ENCODE results near the gene HOXA2.

Gene HOXA2

DNA sequence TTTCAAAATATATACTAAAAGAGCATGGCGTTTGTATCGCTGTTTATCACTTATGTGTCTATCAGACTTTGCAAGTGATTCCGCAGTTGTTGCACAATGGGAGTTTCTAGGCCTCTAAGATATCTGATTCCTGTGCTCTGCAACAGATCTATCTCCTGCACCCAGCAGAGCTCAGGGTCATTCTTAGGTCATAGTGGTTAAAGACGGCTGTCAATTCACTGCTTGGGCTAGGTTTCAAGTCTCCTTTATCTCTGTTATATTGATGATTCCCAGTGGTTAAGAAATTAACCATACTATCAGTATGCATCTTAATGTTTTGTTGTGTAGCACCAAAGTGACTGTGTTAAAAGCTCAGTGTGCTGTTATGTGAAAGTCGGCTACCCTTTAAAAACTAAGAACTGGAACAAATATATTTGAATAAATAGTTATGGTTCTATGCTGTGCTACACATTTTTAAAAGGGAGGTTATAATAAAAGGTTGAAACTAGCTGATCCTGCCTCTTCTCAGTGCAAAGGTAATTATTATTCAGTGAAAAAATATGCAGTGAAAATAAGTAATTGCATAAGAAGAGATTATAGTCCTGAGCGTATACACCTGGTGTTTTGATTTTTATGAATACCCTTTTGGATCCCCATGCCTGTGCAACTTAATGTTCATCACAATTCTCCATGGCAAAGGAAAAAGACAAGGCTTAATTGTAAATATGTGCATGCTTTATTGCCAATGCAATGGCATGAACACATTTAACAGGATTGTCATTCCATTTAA, 30.7 kb downstream of the HOXA2 start:
- no peak for DNase-seq

- DNase-seq: no peak
Measured at GRCh38 chr7:27068259-27068658, 34.2 kb downstream of the HOXA2 start.

DNA sequence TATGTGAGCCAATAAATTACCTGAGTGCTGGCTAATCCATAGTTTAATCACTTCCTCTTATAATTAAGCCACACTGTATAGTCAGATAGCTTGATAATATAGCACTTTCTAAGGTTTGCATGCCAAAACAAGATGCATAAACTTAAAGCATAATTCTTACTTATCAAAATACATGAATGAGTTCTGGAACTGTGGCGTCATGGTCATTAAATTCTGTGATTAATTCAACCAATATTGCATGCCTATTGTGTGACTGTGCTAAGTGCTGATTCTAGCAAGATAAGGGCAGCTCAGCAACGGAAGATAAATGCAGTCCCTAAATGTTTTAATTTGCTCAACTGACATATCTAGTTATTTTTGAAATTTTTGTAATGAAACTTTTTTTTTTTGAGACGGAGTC, 36.3 kb downstream of the HOXA2 start:
- DNase-seq: no peak

- no peak for DNase-seq
Measured at GRCh38 chr7:27065709-27066108, 36.8 kb downstream of the HOXA2 start.

- DNase-seq: no peak
Measured at GRCh38 chr7:27064661-27065060, 37.8 kb downstream of the HOXA2 start.

DNA sequence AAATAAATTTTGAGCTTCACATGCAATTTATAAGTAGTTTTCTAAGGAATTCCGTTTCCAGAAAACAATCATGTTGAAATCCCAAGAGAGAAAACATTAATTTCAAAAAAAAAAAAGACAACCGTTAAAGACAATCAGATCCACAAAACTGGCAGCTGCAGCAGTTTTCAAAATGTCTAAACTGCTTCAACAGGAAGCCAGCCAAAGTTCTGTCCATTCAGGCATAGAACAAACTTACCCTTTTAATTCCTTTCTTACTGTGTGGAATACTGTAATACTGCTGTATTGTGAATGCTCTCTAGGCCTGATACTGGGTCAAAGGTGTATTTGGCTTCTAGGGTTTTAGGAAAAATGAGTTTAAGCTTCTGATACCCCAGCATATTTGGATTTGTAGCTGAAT, 38.3 kb downstream of the HOXA2 start:
- DNase-seq: no peak

- DNase-seq: no peak
Measured at GRCh38 chr7:27062946-27063345, 39.5 kb downstream of the HOXA2 start.

- no peak for DNase-seq
Measured at GRCh38 chr7:27053153-27053552, 49.3 kb downstream of the HOXA2 start.

GRCh38 chr7:27051451-27051850, 51.0 kb downstream of the HOXA2 start:
- DNase-seq: no peak
